Suprapubic skin (tissue), 4 donors: Measurements from ENCODE around the gene SPTBN5.

ENCODE experiments used
- CTCF ChIP-seq, 2 donors: fragments of 200-600 bp in 1 of 2; fragments of 450-650 bp in 1 of 2; sonication (generic) in 1 of 2; IDR thresholded peaks; one replicate each; pipeline ENCODE4 v1.5.1; 2016 to 2019; ENCODE audit warnings: antibody characterized with exemption in 2 of 2, mild to moderate bottlenecking in 1 of 2, moderate library complexity in 1 of 2
- POLR2A ChIP-seq, 2 donors: fragments of 450-650 bp; IDR thresholded peaks; one replicate each; pipeline ENCODE4 v1.6.1; 2017; ENCODE audit warnings: antibody characterized with exemption in 2 of 2, mild to moderate bottlenecking in 2 of 2, moderate library complexity in 2 of 2
- POLR2AphosphoS5 ChIP-seq, 3 donors: sonication (generic); formaldehyde crosslinking; IDR thresholded peaks; one replicate each; pipeline ENCODE4 v1.6.1; 2017; ENCODE audit warnings: antibody characterized with exemption in 3 of 3

- no peak for TF ChIP-seq CTCF (IDR thresholded peaks at IDR 0.05)
- no peak for TF ChIP-seq POLR2A (IDR thresholded peaks at IDR 0.05)
- TF ChIP-seq POLR2AphosphoS5 (IDR thresholded peaks at IDR 0.05), result no peak
Observed at GRCh38 chr15:41825145-41825544, 68.7 kb downstream of the SPTBN5 start.
